Stimulated activated CD8-positive, alpha-beta memory T cell treated with anti-CD3 and anti-CD28 coated beads, Interleukin-2, amount 100 ng/mL, for 48 hours (primary cell): ENCODE results near the gene SEC11A.
"Not testable (repeated sequence)": the region's sequence is repeated elsewhere in the genome, so short reads cannot be mapped to it uniquely, and the experiment has no call there.

Experiments used
- DNase-seq, 2 donors: peaks; one replicate each; pipeline ENCODE4 v3.0.0-alpha.2; 2020; ENCODE audit warnings: low read depth in 2 of 2

Gene SEC11A

GRCh38 chr15:84642640-84643039, 73.3 kb downstream of the SEC11A start:
- not testable (repeated sequence) for DNase-seq

- not testable (repeated sequence) for DNase-seq
Measured at GRCh38 chr15:84641871-84642270, 74.1 kb downstream of the SEC11A start.

DNA sequence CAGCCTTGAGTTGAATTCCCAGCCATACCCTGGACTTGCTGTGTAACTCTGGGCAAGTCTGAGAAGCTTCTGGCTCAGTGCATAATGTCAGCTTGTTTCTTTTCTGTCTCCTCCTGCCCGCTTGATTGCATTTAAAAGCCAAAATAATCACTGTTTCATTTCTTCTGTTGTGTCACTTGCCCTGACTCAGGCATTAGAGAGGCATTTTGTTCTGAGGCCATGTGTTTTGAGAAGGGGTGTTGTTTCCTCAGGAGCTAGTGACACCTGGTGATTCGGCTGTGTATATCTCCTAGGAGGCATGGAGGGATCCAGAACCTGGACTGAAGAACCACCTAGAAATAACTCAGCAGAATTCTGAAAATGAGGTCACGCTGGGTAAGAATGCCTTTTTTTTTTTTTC, 77.8 kb downstream of the SEC11A start:
- no peak for DNase-seq

DNA sequence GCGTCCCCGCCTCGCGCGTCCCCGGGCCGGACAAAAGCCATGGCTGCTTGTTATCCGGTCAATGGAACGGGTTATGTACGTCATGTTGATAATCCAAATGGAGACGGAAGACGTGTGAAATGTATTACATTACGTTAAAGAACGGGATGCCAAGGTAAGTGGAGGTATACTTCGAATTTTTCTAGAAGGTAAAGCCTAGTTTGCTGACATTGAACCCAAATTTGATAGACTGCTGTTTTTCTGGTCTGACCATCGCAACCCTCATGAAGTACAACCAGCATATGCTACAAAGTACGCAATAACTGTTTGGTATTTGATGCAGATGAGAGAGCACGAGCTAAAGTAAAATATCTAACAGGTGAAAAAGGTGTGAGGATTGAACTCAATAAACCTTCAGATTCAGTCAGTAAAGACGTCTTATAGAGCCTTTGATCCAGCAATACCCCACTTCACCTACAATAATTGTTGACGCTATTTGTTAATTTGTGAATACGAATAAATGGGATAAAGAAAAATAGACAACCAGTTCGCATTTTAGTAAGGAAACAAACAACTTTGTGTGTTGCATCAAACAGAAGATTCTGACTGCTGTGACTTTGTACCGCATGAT, 81.6 kb downstream of the SEC11A start:
- DNase-seq = no peak

GRCh38 chr15:84633311-84634227, 82.4 kb downstream of the SEC11A start:
- DNase-seq = peak; percentile 53 to 56

DNA sequence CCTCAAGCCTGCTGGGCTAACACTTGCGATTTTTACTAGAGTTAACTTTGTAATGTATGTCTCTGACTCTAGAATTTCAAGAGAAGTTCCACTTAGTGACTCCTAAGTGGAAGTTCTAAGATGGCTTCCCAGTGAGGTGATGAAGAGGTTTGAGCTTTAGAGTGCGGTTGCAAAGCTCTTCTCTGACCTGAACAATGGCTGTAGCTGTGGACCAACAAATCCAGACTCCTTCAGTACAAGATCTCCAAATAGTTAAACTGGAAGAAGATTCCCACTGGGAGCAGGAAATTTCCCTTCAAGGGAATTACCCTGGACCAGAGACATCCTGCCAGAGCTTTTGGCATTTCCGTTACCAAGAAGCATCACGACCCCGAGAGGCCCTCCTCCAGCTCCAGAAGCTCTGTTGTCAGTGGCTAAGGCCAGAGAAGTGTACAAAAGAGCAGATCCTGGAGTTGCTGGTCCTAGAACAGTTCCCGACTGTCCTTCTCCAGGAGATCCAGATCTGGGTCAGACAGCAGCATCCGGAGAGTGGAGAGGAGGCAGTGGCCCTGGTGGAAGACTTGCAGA, 84.2 kb downstream of the SEC11A start:
- DNase-seq = no peak

GRCh38 chr15:84629033-84629432, 86.9 kb downstream of the SEC11A start:
- no peak for DNase-seq

DNA sequence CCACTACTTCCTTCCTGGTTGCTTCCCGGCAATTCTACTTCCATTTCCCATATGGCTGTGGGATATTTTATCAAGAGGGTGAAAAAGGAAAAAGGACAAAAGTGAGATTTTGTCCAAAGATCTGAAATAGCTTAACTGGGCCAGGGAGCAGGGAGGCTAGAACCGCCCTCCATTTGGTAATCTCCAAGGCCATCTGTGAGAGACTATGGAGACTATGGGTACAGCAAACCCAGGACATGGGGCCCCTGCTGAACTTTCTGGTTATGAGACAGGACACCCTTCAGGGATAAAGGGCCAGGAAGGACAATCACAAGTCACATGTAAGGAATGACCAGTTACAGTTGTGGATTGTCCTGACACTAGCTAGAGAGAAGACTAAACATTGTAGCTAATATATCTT, 90.8 kb downstream of the SEC11A start:
- no peak for DNase-seq

DNA sequence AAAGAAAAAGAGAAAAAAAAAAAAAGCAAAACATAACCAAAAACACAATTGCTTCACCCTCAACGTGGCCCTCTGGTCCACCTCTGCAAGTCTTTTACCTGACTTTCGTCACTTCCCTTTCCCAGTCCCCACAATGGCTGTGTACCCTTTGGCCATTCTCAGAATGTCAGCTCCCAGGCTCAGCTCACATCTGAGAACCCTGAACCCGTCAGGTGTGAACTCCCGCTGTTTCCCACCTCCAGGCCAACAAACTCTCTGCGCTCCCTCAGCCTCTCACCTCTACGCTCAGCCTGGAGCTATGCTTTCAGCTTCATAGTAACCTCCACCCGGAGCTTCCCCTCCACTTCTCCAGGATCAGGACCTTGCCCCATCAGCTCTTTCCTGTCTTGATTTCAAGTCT, 91.6 kb downstream of the SEC11A start:
- no peak for DNase-seq

- no peak for DNase-seq
Measured at GRCh38 chr15:84621358-84621979, 94.5 kb downstream of the SEC11A start.

DNA sequence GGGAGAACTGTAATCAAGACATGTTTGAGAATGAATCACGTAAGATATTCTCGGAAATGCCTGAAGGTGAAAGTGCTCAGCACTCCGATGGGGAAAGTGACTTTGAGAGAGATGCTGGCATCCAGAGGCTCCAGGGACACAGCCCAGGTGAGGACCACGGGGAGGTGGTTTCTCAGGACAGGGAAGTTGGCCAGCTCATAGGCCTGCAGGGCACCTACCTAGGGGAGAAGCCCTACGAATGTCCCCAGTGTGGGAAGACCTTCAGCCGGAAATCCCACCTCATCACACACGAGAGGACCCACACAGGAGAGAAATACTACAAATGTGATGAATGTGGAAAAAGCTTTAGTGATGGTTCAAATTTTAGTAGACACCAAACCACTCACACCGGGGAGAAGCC, 95.3 kb downstream of the SEC11A start:
- no peak for DNase-seq
